NCI-H1694 treated with DMSO at 0.1 percent for 48 hours (cell line): ENCODE measurements around the gene HIVEP3.

Source experiments
- DNase-seq: peaks from one replicate; lab custom pipeline; 2025; lab: John Stamatoyannopoulos, UW

The HIVEP3 gene

GRCh38 chr1:41730806-41731205, 187.9 kb downstream of the HIVEP3 start:
- DNase-seq = no peak

GRCh38 chr1:41728403-41729202, 190.1 kb downstream of the HIVEP3 start:
- no peak for DNase-seq

- DNase-seq = no peak
These were observed 191.0 kb downstream of the HIVEP3 start for GRCh38 chr1:41727749-41728115.

- DNase-seq = peak; percentile 62
These were observed 191.6 kb downstream of the HIVEP3 start for GRCh38 chr1:41726899-41727748.

GRCh38 chr1:41726292-41726691, 192.4 kb downstream of the HIVEP3 start:
- DNase-seq = no peak

- DNase-seq = no peak
These were observed 193.8 kb downstream of the HIVEP3 start for GRCh38 chr1:41724926-41725325.

GRCh38 chr1:41724248-41724647, 194.5 kb downstream of the HIVEP3 start:
- no peak for DNase-seq

- no peak for DNase-seq
These were observed 194.9 kb downstream of the HIVEP3 start for GRCh38 chr1:41723786-41724185.

- DNase-seq = no peak
These were observed 196.5 kb downstream of the HIVEP3 start for GRCh38 chr1:41722184-41722583.

GRCh38 chr1:41720861-41721410, 197.8 kb downstream of the HIVEP3 start:
- DNase-seq = no peak

- DNase-seq = no peak
These were observed 199.1 kb downstream of the HIVEP3 start for GRCh38 chr1:41719590-41719989.

- no peak for DNase-seq
These were observed 199.6 kb downstream of the HIVEP3 start for GRCh38 chr1:41719128-41719527.

- peak; percentile 22 for DNase-seq
These were observed 200.2 kb downstream of the HIVEP3 start for GRCh38 chr1:41718497-41718896.

- no peak for DNase-seq
These were observed 202.3 kb downstream of the HIVEP3 start for GRCh38 chr1:41716188-41717130.

GRCh38 chr1:41715441-41716095, 203.2 kb downstream of the HIVEP3 start:
- no peak for DNase-seq

- DNase-seq = peak; percentile 68
These were observed 203.9 kb downstream of the HIVEP3 start for GRCh38 chr1:41714638-41715389.

GRCh38 chr1:41713557-41714327, 205.0 kb downstream of the HIVEP3 start:
- DNase-seq = peak; percentile 22

GRCh38 chr1:41713141-41713540, 205.6 kb downstream of the HIVEP3 start:
- DNase-seq = no peak

GRCh38 chr1:41712695-41713094, 206.0 kb downstream of the HIVEP3 start:
- no peak for DNase-seq

GRCh38 chr1:41712081-41712480, 206.6 kb downstream of the HIVEP3 start:
- no peak for DNase-seq
